WTC11 (cell line): ENCODE data around the gene NRG3. TPM values are rescaled to one million over a fixed set of nuclear protein-coding genes. Genes with fewer than 3 reads are reported as not detected.

Source experiments
- ATAC-seq: fragments of 200-7000 bp; cut with Tn5 transposase; 2 replicates; pipeline ENCODE4 v1.10.0; 2021; ENCODE audit warnings: mild to moderate bottlenecking, moderate library complexity
- CTCF ChIA-PET: fragments of 300-600 bp; sonication (Branson Sonifier 250); formaldehyde crosslinking; loops from one replicate; lab custom pipeline; 2021; ENCODE audit warnings: antibody characterized with exemption; lab: Charles Lee
- POLR2A ChIA-PET: fragments of 350-600 bp; sonication (Branson Sonifier 250); formaldehyde crosslinking; loops from one replicate; lab custom pipeline; 2021; ENCODE audit warnings: antibody characterized with exemption; lab: Charles Lee
- DNase-seq: peaks from one replicate; pipeline ENCODE4 v3.0.0; 2021; ENCODE audit warnings: low spot score
- H3K27ac Mint-ChIP-seq: 2 replicates; pipeline ENCODE4 v1.8.0; 2021; ENCODE audit warnings: mixed read lengths
- H3K27me3 Mint-ChIP-seq: 2 replicates; pipeline ENCODE4 v1.8.0; 2021; ENCODE audit warnings: low read depth, mild to moderate bottlenecking, moderate library complexity, mixed read lengths
- H3K36me3 Mint-ChIP-seq: 2 replicates; pipeline ENCODE4 v1.8.0; 2021; ENCODE audit warnings: mixed read lengths
- H3K4me1 Mint-ChIP-seq: 2 replicates; pipeline ENCODE4 v1.8.0; 2022; ENCODE audit warnings: mixed read lengths
- H3K4me3 Mint-ChIP-seq: 2 replicates; pipeline ENCODE4 v1.8.0; 2021; ENCODE audit warnings: mild to moderate bottlenecking, moderate library complexity, mixed read lengths
- H3K9me3 Mint-ChIP-seq: 2 replicates; pipeline ENCODE4 v1.8.0; 2021; ENCODE audit warnings: mixed read lengths
- ELF4 ChIP-seq: sonication (generic); formaldehyde crosslinking; IDR thresholded peaks from 2 replicates; pipeline ENCODE4 v1.8.1; 2022; ENCODE audit warnings: low read depth, mild to moderate bottlenecking, moderate library complexity, missing genetic modification reagents
- KAT7 ChIP-seq: sonication (generic); formaldehyde crosslinking; IDR thresholded peaks from 2 replicates; pipeline ENCODE4 v1.8.1; 2023; ENCODE audit warnings: missing genetic modification reagents, mild to moderate bottlenecking, borderline replicate concordance
- MXD4 ChIP-seq: fragments of 250-450 bp; sonication (Bioruptor Pico); IDR thresholded peaks from 2 replicates; pipeline ENCODE4 v1.8.0; 2021; ENCODE audit warnings: mild to moderate bottlenecking, moderate library complexity, borderline replicate concordance
- PRRX2 ChIP-seq: fragments of 250-450 bp; sonication (Bioruptor Pico); IDR thresholded peaks from 2 replicates; pipeline ENCODE4 v1.8.0; 2021; ENCODE audit warnings: mild to moderate bottlenecking
- RORB ChIP-seq: fragments of 250-450 bp; sonication (Bioruptor Pico); IDR thresholded peaks from 2 replicates; pipeline ENCODE4 v1.9.0; 2021; ENCODE audit warnings: mild to moderate bottlenecking
- total RNA-seq: library from RNA; stranded (reverse); gene quantifications from 3 replicates; pipeline ENCODE4 v1.2.3, GENCODE V29; 2021
- TF ChIP-seq, protein P1 (sequence below): sonication (generic); formaldehyde crosslinking; IDR thresholded peaks from 2 replicates; pipeline ENCODE4 v1.8.0; 2022; ENCODE audit warnings: mild to moderate bottlenecking, missing genetic modification reagents
- TF ChIP-seq, protein P2 (sequence below): fragments of 250-450 bp; sonication (Bioruptor Pico); IDR thresholded peaks from 2 replicates; pipeline ENCODE4 v1.9.0; 2021; ENCODE audit warnings: mild to moderate bottlenecking
- TF ChIP-seq, protein P3 (sequence below): sonication (generic); formaldehyde crosslinking; IDR thresholded peaks from 2 replicates; pipeline ENCODE4 v1.8.0; 2022; ENCODE audit warnings: mild to moderate bottlenecking, missing genetic modification reagents
- TF ChIP-seq, protein P4 (sequence below): sonication (generic); formaldehyde crosslinking; IDR thresholded peaks from 2 replicates; pipeline ENCODE4 v1.8.1; 2023; ENCODE audit warnings: mild to moderate bottlenecking, missing genetic modification reagents, borderline replicate concordance
- TF ChIP-seq, protein P5 (sequence below): fragments of 250-450 bp; sonication (Bioruptor Pico); IDR thresholded peaks from 2 replicates; pipeline ENCODE4 v1.9.0; 2021; ENCODE audit warnings: moderate library complexity, mild to moderate bottlenecking, inconsistent platforms, borderline replicate concordance
- TF ChIP-seq, protein P6 (sequence below): fragments of 250-450 bp; sonication (Bioruptor Pico); IDR thresholded peaks from 2 replicates; pipeline ENCODE4 v1.9.0; 2021; ENCODE audit warnings: mild to moderate bottlenecking, borderline replicate concordance
- TF ChIP-seq, protein P7 (sequence below): fragments of 250-450 bp; sonication (Bioruptor Pico); conservative IDR thresholded peaks from 2 replicates; pipeline ENCODE4 v1.9.0; 2021; ENCODE audit warnings: mild to moderate bottlenecking
- TF ChIP-seq, protein P8 (sequence below): sonication (generic); formaldehyde crosslinking; IDR thresholded peaks from 2 replicates; pipeline ENCODE4 v1.8.1; 2022; ENCODE audit warnings: mild to moderate bottlenecking, missing genetic modification reagents, moderate library complexity, borderline replicate concordance
- TF ChIP-seq, protein P9 (sequence below): fragments of 250-450 bp; sonication (Bioruptor Pico); IDR thresholded peaks from 2 replicates; pipeline ENCODE4 v1.9.0; 2021; ENCODE audit warnings: mild to moderate bottlenecking

Gene NRG3
- total RNA-seq, 1 experiment from 2014 or later: 7.0 TPM

DNA sequence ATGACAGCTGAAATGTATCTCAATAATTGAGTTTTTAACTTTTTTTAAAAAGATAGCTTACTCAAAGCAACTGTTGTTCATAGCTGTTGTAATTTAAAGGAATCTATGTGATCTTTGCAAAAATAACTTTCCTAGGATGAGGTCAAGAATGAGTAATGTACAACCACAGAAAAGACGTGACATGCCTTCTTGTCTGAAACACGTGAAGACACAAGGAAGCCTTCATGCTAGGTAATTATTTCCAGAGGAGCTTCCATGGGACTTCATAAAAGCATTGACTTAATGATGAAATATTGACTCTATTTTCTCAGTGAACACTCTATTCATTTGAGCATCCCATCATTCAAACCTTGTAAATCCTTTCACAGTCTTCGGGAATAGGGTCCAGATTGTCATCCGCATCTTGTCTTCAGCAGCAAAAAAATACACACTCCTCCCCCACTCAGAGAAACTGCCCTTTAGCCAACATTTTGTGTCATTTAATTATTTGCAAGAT is 528.0 kb downstream of the NRG3 start (continued):
- TF ChIP-seq, protein P1, sequence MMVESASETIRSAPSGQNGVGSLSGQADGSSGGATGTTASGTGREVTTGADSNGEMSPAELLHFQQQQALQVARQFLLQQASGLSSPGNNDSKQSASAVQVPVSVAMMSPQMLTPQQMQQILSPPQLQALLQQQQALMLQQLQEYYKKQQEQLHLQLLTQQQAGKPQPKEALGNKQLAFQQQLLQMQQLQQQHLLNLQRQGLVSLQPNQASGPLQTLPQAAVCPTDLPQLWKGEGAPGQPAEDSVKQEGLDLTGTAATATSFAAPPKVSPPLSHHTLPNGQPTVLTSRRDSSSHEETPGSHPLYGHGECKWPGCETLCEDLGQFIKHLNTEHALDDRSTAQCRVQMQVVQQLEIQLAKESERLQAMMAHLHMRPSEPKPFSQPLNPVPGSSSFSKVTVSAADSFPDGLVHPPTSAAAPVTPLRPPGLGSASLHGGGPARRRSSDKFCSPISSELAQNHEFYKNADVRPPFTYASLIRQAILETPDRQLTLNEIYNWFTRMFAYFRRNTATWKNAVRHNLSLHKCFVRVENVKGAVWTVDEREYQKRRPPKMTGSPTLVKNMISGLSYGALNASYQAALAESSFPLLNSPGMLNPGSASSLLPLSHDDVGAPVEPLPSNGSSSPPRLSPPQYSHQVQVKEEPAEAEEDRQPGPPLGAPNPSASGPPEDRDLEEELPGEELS (CRISPR knock-in tag): no peak

DNA sequence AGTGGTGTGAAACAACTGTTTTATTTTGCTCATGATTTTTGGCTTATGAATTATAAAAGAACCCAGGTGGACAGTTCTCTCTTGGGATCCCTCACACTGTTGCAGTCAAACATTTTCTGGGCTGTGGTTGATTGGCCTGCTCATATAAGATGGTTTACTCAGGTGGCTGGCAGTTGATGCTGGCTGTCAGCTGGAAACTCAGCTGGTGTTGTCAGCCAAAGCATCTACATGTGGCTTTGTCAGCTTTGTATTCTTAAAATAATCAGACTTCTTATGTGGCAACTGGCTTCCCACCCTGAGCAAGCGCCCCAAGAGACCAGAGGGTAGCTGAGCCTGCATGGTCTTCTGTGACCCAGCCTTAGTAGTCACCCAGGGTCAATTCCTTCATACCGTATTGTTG is 534.7 kb downstream of the NRG3 start:
- CTCF ChIA-PET: no interaction called here
- H3K9me3 Mint-ChIP-seq: peaks cover 3% of the 10 kb centered on the region; the same call in 1 of the 2 replicates
- no peak overlapping the region for H3K4me3 Mint-ChIP-seq
- no peak for ATAC-seq
- POLR2A ChIA-PET: no interaction called here
- no peak for DNase-seq
- no peaks in the 10 kb centered on the region for H3K27me3 Mint-ChIP-seq
- H3K27ac Mint-ChIP-seq: no peak overlapping the region
- TF ChIP-seq, protein P2, sequence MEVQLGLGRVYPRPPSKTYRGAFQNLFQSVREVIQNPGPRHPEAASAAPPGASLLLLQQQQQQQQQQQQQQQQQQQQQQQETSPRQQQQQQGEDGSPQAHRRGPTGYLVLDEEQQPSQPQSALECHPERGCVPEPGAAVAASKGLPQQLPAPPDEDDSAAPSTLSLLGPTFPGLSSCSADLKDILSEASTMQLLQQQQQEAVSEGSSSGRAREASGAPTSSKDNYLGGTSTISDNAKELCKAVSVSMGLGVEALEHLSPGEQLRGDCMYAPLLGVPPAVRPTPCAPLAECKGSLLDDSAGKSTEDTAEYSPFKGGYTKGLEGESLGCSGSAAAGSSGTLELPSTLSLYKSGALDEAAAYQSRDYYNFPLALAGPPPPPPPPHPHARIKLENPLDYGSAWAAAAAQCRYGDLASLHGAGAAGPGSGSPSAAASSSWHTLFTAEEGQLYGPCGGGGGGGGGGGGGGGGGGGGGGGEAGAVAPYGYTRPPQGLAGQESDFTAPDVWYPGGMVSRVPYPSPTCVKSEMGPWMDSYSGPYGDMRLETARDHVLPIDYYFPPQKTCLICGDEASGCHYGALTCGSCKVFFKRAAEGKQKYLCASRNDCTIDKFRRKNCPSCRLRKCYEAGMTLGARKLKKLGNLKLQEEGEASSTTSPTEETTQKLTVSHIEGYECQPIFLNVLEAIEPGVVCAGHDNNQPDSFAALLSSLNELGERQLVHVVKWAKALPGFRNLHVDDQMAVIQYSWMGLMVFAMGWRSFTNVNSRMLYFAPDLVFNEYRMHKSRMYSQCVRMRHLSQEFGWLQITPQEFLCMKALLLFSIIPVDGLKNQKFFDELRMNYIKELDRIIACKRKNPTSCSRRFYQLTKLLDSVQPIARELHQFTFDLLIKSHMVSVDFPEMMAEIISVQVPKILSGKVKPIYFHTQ (CRISPR knock-in tag): no peak
- TF ChIP-seq MXD4 (CRISPR knock-in tag): no peak
- TF ChIP-seq, protein P3, sequence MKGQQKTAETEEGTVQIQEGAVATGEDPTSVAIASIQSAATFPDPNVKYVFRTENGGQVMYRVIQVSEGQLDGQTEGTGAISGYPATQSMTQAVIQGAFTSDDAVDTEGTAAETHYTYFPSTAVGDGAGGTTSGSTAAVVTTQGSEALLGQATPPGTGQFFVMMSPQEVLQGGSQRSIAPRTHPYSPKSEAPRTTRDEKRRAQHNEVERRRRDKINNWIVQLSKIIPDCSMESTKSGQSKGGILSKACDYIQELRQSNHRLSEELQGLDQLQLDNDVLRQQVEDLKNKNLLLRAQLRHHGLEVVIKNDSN (CRISPR knock-in tag): no peak
- TF ChIP-seq, protein P4, sequence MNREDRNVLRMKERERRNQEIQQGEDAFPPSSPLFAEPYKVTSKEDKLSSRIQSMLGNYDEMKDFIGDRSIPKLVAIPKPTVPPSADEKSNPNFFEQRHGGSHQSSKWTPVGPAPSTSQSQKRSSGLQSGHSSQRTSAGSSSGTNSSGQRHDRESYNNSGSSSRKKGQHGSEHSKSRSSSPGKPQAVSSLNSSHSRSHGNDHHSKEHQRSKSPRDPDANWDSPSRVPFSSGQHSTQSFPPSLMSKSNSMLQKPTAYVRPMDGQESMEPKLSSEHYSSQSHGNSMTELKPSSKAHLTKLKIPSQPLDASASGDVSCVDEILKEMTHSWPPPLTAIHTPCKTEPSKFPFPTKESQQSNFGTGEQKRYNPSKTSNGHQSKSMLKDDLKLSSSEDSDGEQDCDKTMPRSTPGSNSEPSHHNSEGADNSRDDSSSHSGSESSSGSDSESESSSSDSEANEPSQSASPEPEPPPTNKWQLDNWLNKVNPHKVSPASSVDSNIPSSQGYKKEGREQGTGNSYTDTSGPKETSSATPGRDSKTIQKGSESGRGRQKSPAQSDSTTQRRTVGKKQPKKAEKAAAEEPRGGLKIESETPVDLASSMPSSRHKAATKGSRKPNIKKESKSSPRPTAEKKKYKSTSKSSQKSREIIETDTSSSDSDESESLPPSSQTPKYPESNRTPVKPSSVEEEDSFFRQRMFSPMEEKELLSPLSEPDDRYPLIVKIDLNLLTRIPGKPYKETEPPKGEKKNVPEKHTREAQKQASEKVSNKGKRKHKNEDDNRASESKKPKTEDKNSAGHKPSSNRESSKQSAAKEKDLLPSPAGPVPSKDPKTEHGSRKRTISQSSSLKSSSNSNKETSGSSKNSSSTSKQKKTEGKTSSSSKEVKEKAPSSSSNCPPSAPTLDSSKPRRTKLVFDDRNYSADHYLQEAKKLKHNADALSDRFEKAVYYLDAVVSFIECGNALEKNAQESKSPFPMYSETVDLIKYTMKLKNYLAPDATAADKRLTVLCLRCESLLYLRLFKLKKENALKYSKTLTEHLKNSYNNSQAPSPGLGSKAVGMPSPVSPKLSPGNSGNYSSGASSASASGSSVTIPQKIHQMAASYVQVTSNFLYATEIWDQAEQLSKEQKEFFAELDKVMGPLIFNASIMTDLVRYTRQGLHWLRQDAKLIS (CRISPR knock-in tag): no peak
- TF ChIP-seq, protein P5, sequence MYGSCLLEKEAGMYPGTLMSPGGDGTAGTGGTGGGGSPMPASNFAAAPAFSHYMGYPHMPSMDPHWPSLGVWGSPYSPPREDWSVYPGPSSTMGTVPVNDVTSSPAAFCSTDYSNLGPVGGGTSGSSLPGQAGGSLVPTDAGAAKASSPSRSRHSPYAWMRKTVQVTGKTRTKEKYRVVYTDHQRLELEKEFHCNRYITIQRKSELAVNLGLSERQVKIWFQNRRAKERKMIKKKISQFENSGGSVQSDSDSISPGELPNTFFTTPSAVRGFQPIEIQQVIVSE (CRISPR knock-in tag): no peak
- TF ChIP-seq KAT7 (CRISPR knock-in tag): no peak
- TF ChIP-seq, protein P6, sequence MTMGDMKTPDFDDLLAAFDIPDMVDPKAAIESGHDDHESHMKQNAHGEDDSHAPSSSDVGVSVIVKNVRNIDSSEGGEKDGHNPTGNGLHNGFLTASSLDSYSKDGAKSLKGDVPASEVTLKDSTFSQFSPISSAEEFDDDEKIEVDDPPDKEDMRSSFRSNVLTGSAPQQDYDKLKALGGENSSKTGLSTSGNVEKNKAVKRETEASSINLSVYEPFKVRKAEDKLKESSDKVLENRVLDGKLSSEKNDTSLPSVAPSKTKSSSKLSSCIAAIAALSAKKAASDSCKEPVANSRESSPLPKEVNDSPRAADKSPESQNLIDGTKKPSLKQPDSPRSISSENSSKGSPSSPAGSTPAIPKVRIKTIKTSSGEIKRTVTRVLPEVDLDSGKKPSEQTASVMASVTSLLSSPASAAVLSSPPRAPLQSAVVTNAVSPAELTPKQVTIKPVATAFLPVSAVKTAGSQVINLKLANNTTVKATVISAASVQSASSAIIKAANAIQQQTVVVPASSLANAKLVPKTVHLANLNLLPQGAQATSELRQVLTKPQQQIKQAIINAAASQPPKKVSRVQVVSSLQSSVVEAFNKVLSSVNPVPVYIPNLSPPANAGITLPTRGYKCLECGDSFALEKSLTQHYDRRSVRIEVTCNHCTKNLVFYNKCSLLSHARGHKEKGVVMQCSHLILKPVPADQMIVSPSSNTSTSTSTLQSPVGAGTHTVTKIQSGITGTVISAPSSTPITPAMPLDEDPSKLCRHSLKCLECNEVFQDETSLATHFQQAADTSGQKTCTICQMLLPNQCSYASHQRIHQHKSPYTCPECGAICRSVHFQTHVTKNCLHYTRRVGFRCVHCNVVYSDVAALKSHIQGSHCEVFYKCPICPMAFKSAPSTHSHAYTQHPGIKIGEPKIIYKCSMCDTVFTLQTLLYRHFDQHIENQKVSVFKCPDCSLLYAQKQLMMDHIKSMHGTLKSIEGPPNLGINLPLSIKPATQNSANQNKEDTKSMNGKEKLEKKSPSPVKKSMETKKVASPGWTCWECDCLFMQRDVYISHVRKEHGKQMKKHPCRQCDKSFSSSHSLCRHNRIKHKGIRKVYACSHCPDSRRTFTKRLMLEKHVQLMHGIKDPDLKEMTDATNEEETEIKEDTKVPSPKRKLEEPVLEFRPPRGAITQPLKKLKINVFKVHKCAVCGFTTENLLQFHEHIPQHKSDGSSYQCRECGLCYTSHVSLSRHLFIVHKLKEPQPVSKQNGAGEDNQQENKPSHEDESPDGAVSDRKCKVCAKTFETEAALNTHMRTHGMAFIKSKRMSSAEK: no peak
- TF ChIP-seq, protein P7, sequence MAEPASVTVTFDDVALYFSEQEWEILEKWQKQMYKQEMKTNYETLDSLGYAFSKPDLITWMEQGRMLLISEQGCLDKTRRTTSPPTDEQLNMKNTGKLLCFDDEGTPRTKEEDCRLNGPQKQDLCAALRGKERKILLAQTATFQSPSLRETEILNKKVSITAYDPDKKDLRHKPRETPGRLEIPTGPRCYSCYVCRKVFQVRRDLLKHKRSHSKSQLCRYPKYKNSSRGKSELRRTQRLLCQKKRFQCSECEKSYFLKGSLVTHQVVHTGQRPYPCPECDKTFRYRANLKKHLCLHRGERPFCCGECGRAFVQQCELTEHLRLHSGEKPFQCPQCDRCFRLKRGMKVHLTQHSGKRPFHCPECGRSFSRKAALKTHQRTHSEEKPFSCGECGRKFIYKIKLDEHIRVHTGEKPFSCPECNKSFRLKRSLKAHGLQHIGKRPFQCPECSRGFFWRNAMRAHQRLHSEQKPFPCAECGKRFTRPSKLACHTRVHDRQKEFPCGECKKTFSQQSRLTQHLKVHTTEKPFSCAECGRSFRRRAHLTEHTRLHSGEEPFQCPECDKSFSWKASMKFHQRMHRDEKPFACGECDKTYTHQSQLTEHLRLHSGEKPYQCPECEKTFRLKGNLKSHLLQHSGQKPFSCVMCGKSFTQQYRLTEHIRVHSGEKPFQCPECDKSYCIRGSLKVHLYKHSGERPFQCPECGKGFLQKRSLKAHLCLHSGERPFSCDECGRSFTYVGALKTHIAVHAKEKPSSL (CRISPR knock-in tag): no peak
- TF ChIP-seq, protein P8, sequence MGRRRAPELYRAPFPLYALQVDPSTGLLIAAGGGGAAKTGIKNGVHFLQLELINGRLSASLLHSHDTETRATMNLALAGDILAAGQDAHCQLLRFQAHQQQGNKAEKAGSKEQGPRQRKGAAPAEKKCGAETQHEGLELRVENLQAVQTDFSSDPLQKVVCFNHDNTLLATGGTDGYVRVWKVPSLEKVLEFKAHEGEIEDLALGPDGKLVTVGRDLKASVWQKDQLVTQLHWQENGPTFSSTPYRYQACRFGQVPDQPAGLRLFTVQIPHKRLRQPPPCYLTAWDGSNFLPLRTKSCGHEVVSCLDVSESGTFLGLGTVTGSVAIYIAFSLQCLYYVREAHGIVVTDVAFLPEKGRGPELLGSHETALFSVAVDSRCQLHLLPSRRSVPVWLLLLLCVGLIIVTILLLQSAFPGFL (CRISPR knock-in tag): no peak
- no peak for TF ChIP-seq RORB (CRISPR knock-in tag)
- TF ChIP-seq, protein P9, sequence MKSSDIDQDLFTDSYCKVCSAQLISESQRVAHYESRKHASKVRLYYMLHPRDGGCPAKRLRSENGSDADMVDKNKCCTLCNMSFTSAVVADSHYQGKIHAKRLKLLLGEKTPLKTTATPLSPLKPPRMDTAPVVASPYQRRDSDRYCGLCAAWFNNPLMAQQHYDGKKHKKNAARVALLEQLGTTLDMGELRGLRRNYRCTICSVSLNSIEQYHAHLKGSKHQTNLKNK (CRISPR knock-in tag): no peak
- no peak for TF ChIP-seq ELF4 (CRISPR knock-in tag)
- no peak for TF ChIP-seq PRRX2 (CRISPR knock-in tag)
- peaks cover 6% of the 10 kb centered on the region; the same call in 1 of the 2 replicates for H3K4me1 Mint-ChIP-seq
- no peaks in the 10 kb centered on the region for H3K36me3 Mint-ChIP-seq
